ENCODE data around the gene CLECL1. TPM values are rescaled to one million over a fixed set of nuclear protein-coding genes. Genes with fewer than 3 reads are reported as not detected.
"Not testable (repeated sequence)": the region's sequence is repeated elsewhere in the genome, so short reads cannot be mapped to it uniquely, and the experiment has no call there.

Gene CLECL1
- polyA plus RNA-seq, 4 donors: 0.41 to 0.74 TPM; not detected in 2

DNA sequence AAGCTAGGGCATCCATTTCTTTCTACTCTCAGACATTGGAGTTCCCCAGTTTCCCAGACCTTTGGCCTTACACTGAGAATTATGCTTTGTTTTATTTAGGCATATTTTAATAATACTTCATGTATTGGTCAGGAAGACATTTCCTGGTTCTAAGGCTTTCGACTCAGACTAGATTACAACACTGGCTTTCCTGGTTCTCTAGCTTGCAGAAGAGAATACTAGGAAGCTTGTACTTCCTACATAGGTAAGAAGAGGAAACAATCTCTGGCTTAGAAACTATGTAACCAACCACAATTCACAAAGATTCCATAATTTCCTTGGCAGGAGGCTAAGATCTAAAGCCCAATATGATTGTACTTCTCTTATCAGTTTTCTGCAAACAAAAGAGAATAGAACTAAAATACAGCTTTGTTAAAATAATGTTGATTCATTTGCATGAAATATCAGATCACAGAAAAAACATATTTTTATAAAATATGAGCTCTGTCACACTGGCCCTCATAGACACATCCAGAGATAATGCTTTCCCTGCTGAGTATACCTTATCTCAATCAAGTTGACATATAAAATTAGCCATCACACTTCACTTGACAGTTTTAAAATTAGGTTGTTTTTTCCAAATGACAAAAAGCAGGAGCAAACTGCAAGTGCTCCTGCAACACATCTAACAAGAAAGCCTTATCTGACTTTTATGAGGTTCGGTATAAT is 32.8 kb downstream of the CLECL1 start:
- DNase-seq (ENCODE audit: low read depth in 4 of 4, low spot score in 3 of 4): no peak

DNA sequence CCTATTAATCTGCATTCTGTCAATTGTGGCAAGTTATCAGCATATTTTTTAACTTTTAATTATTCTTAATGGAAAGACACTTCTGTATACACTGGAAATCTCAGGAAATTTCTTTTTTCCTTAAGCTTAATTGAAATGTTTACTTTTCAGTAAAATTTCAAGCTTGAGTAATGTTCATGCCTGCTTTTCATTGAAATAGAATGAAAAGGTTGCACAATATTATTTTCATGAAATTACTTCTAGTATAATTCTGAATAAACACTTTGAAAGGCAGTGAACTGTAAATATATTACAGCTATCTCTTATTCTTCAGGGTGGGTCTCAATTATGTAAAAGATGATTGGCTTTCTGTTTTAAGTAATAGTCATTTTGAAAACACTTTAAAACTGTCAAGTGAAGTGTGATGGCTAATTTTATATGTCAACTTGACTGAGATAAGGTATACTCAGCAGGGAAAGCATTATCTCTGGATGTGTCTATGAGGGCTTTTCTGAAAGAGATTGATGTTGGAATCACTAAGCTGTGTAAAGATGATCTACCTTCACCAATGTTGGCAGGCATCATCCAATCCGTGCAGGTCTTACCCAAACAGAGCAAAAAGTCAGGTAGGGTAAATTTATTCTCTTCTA is 33.5 kb downstream of the CLECL1 start:
- no peak for DNase-seq (ENCODE audit: low read depth in 4 of 4, low spot score in 3 of 4)

DNA sequence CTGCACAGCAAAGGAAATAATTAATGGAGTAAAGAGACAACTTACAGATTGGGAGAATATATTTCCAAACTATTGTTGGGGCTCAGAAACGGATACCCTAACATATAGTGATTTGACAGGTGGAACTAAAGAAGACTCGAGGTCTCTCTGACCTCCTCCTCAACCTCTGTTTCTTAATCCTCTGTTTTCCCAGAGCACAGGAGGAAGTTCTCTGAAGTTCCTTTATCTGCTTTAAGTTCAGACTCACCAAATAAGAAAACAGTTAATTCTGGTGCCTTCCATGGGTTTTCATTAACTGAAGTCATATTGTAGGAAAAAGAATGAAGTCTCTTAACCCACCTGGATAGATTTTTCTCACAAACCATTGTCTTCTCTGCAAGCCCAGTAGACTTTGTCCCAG is 34.2 kb downstream of the CLECL1 start:
- no peak for DNase-seq (ENCODE audit: low read depth in 4 of 4, low spot score in 3 of 4)

DNA sequence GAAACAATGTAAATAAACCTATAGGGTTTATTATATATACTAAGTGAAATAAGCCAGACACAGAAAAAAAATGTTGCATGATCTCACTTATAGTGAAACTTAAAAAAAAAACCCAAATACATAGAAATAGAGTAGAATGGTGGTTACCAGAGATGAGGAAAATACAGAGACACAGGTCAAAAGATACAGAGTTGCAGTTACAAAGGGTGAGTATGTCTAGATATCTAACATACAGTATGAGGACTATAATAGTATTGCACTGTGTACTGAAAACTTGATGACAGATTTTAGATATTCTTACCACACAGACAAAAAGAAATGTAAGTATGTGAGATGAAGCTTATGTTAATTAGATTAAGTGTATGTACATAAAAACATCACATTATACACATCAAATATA is 35.3 kb downstream of the CLECL1 start:
- DNase-seq (ENCODE audit: low read depth in 4 of 4, low spot score in 3 of 4): no peak

DNA sequence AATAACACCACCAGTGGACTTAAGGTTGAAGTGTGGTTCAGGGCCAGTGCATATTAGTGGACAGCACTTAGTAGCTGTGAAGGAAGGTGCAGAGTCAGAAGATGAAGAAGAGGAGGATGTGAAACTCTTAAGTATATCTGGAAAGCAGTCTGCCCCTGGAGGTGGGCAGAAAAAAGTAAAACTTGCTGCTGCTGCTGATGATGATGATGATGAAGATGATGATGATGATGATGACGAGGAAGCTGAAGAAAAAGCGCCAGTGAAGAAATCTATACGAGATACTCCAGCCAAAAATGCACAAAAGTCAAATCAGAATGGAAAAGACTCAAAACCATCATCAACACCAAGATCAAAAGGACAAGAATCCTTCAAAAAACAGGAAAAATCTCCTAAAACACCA is 37.2 kb downstream of the CLECL1 start:
- not testable (repeated sequence) for DNase-seq (ENCODE audit: low read depth in 4 of 4, low spot score in 3 of 4)

DNA sequence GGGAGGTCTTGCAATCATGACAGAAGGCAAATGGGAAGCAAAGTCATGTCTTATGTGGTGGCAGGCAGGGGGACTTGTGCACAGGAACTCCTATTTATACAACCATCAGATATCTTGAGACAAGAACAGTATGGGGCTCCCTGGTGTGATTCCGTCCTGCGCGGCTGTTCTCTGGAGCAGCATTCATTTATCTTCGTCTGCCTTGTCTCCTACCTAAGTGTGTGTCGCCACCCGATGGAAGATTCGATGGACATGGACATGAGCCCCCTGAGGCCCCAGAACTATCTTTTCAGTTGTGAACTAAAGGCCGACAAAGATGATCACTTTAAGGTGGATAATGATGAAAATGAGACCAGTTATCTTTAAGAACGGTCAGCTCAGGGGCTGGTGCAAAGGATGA is 37.7 kb downstream of the CLECL1 start:
- not testable (repeated sequence) for DNase-seq (ENCODE audit: low read depth in 4 of 4, low spot score in 3 of 4)

DNA sequence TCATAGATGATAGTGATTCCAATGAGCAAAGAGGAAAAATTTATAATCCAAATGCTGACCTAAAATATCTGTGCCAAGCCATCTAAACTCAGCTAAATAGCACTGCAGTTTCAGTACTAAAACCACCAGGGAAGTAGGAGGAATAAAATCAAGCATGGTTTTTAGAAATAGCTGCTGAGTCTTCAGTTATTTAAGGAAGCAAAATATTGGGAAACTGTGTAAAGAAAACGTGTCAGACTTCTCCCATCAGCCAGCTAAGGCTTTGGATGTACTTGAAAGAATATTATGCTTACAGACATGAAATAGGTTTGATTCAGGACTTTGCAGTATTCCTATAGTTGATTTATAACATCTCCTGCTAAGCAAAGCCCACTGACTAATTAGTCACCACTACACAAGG is 38.7 kb downstream of the CLECL1 start:
- DNase-seq (ENCODE audit: low read depth in 4 of 4, low spot score in 3 of 4): no peak

DNA sequence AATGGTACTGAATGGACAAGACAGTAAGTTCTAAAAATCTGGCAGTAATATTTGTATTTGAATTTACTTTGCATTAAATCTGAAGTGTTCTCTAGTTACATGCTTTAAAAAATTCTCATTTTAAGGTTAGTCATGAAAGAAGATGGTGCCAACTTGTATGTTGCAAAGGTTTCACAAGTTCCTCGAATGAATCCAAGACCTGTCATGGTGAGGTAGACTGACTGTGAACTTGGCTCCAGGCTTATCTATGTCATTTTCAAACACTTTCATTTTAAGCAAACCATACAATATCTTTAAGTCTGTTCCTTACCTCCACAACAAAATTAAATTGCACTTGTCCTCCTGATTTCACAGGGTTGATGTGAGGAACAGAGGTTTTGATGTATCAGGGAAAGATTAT is 40.0 kb downstream of the CLECL1 start:
- DNase-seq (ENCODE audit: low read depth in 4 of 4, low spot score in 3 of 4): no peak

DNA sequence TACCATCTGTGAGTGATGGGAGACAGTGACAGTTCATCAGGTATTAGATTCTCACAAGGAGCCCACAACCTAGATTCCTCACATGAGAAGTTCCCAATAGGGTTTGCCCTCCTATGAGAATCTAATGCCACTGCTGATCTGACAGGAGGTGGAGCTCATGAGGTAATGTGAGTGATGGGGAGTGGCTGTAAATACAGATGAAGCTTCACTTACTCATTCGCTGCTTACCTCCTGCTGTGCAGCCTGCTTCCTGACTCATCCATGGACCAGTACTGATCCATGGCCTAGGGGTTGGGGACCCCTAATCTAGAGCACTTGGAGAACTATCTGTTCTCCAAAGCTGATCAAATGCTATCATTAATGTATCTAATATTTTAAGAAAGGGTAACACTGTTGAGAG is 45.7 kb downstream of the CLECL1 start:
- DNase-seq (ENCODE audit: low read depth in 4 of 4, low spot score in 3 of 4): no peak

DNA sequence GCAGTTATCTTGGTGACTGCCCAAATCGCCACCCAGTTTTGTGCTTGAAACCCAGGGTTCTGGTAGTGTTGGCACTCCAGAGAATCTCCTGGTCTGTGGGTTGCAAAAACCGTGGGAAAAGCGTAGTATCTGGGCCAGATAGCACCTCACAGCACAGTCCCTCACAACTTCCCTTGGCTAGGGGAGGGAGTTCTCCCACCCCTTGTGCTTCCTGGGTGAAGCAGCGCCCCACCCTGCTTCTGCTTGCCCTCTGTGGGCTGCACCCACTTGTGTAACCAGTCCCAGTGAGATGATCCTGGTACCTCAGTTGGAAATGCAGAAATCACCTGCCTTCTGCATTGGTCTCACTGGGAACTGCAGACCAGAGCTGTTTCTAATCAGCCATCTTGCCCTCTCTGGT is 47.0 kb downstream of the CLECL1 start:
- no peak for DNase-seq (ENCODE audit: low read depth in 4 of 4, low spot score in 3 of 4)

DNA sequence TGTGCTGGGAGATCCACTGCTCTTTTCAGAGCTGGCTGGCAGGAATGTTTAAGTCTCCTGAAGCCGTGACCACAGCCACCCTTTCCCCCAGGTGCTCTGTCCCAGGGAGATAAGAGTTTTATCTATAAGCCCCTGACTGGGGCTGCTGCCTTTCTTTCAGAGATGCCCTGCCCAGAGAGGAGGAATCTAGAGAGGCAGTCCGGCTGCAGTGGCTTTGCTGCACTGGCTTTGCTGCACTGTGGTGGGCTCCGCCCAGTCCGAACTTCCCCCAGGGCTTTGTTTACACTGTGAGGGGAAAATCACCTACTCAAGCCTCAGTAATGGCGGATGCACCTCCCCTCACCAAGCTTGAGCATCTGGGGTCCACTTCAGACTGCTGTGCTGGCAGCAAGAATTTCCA is 47.5 kb downstream of the CLECL1 start:
- DNase-seq (ENCODE audit: low read depth in 4 of 4, low spot score in 3 of 4): not testable (repeated sequence)

DNA sequence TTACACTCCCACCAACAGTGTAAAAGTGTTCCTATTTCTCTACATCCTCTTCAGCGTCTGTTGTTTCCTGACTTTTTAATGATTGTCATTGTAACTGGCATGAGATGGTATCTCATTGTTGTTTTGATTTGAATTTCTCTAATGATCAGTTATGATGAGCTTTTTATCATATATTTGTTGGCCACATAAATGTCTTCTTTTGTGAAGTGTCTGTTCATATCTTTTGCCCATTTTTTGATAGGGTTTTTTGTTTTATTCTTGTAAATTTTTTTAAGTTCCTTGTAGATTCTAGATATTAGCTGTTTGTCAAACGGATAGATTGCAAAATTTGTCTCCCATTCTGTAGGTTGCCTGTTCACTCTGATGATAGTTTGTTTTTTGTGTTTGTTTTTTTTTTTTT is 49.9 kb downstream of the CLECL1 start:
- not testable (repeated sequence) for DNase-seq (ENCODE audit: low read depth in 4 of 4, low spot score in 3 of 4)

DNA sequence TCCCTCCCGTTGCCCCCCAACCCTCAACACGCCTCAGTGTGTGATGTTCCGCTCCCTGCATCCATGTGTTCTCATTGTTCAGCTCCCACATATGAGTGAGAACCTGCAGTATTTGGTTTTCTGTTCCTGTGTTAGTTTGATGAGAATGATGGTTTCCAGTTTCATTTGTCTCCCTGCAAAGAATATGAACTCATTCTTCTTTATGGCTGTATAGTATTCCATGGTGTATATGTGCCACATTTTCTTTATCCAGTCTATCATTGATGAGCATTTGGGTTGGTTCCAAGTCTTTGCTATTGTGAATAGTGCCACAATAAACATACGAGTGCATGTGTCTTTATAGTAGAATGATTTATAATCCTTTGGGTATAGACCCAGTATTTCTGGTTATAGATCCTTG is 50.4 kb downstream of the CLECL1 start:
- DNase-seq (ENCODE audit: low read depth in 4 of 4, low spot score in 3 of 4): not testable (repeated sequence)

DNA sequence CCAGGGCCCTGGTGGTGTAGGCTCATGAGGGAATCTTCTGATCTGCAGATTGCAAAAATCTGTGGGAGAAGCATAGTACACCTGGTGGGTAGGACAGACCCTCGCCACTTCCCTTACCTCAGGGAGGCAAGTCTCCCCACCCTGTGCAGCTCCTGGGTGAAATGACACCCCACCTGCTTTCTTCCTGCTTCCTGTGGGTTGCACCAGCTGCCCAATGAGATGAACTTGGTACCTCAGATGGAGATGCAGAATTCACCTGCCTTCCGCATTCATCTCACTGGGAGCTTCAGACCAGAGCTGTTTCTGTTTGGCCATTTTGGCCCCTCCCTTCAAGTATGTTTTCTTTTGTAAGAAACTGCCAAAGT is 58.7 kb downstream of the CLECL1 start:
- no peak for DNase-seq (ENCODE audit: low read depth in 4 of 4, low spot score in 3 of 4)

DNA sequence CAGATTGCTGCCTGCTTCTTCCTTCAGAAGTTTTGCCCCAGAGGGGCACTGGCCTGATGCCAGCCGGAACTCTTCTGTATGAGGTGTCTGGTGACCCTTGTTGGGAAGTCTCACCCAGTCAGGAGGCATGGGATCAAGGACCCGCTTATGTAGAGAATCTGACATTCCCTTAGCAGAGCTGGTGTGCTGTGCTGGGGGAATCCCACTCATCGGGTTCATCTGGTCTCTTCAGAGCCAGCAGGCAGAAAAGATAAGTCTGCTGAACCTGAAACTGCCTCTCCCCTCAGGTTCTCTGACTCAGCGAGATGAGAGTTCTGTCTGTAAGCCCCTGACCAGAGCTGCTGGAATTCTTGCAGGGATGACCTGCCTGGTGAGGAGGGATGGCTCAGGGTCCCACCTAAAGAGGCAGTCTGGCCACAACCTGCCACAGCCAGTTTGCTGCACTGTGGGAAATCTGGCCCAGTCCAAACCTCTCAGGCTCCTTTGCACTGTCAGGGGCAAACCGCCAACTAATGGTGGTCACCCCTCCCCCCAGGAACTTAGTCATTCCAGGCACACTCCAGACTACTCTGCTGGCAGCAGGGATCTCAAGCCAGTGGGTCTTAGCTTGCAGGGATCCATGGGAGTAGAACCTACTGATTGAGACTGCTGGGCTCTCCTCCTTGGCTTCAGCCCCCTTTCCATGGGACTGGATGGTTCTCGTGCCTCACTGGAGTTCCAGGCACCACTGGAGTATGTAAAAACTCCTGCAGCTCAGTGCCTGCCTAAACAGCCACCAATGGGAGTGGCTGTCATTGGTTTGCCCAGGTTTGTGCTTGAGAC is 59.3 kb downstream of the CLECL1 start:
- DNase-seq (ENCODE audit: low read depth in 4 of 4, low spot score in 3 of 4): no peak

Other genes starting within 250 kb of the CLECL1 start
- gene KLRB1, start 125.2 kb downstream of the CLECL1 start, polyA plus RNA-seq (ENCODE audit: insufficient read length in 4 of 4): 1 to 10 TPM; 1.3 to 7.0 (median 4.9) TPM
- 10 to 100 TPM; 10.3 to 24.7 (median 16.0) TPM for gene CLEC2D, start 63.4 kb downstream of the CLECL1 start, polyA plus RNA-seq (ENCODE audit: insufficient read length in 4 of 4)
- gene CD69, start 27.8 kb upstream of the CLECL1 start, polyA plus RNA-seq (ENCODE audit: insufficient read length in 4 of 4): 1 to 10 TPM; 1.4 to 8.8 (median 1.6) TPM
- 1 to 10 TPM in 2 of 4 donors, under 1 TPM in 2; 0.42 to 1.3 (median 0.84) TPM for gene KLRF1, start 94.4 kb upstream of the CLECL1 start, polyA plus RNA-seq (ENCODE audit: insufficient read length in 4 of 4)
- 1 to 10 TPM; 2.6 to 4.2 (median 3.6) TPM for gene CLEC2B, start 136.3 kb upstream of the CLECL1 start, polyA plus RNA-seq (ENCODE audit: insufficient read length in 4 of 4)
- gene KLRF2, start 148.4 kb upstream of the CLECL1 start, polyA plus RNA-seq (ENCODE audit: insufficient read length in 4 of 4): not detected
- gene CLEC2A, start 199.3 kb upstream of the CLECL1 start, polyA plus RNA-seq (ENCODE audit: insufficient read length in 4 of 4): not detected
- 1 to 10 TPM in 3 of 4 donors, under 1 TPM in 1; 0.68 to 1.9 (median 1.2) TPM for gene CLEC12A, start 238.3 kb upstream of the CLECL1 start, polyA plus RNA-seq (ENCODE audit: insufficient read length in 4 of 4)